ENCODE results near the gene UBR3. TPM values are rescaled to one million over a fixed set of nuclear protein-coding genes. Genes with fewer than 3 reads are reported as not detected.
"Not testable (repeated sequence)": the region's sequence is repeated elsewhere in the genome, so short reads cannot be mapped to it uniquely, and the experiment has no call there.

The UBR3 gene
- total RNA-seq, 1 experiment from 2014 or later = 25.0 TPM

- Histone ChIP-seq H3K4me1 (replicated peaks) (no peaks in the 10 kb centered on the region), H3K27me3 (replicated peaks) (no peaks in the 10 kb centered on the region), H3K36me3 (peaks cover 10% of the 10 kb centered on the region), H3K9me3 (replicated peaks) (no peaks in the 10 kb centered on the region), H3K27ac (no peak overlapping the region), H3K4me3 (no peak overlapping the region)
- no peak for DNase-seq (ENCODE audit: low read depth in 1 of 2, low spot score in 2 of 2)
These were observed 83.0 kb downstream of the UBR3 start for GRCh38 chr2:169910109-169910799.

- Histone ChIP-seq H3K27ac (no peak overlapping the region), H3K4me3 (no peak overlapping the region), H3K36me3 (peaks cover 14% of the 10 kb centered on the region), H3K27me3 (replicated peaks) (no peaks in the 10 kb centered on the region), H3K9me3 (replicated peaks) (no peaks in the 10 kb centered on the region), H3K4me1 (replicated peaks) (no peaks in the 10 kb centered on the region)
- no peak for DNase-seq (ENCODE audit: low read depth in 1 of 2, low spot score in 2 of 2)
These were observed 83.9 kb downstream of the UBR3 start for GRCh38 chr2:169911119-169911518.

GRCh38 chr2:169916623-169917022 is 89.4 kb downstream of the UBR3 start:
- peaks cover 28% of the 10 kb centered on the region for H3K36me3 ChIP-seq
- H3K4me3 ChIP-seq = no peak overlapping the region
- no peaks in the 10 kb centered on the region for H3K9me3 ChIP-seq (replicated peaks)
- no peak overlapping the region for H3K27ac ChIP-seq
- no peaks in the 10 kb centered on the region; the same call in 1 of the 2 replicates for H3K27me3 ChIP-seq (replicated peaks)
- H3K4me1 ChIP-seq (replicated peaks) = no peaks in the 10 kb centered on the region
- DNase-seq (ENCODE audit: low read depth in 1 of 2, low spot score in 2 of 2) = no peak

GRCh38 chr2:169923977-169924376 is 96.7 kb downstream of the UBR3 start:
- H3K27ac ChIP-seq = no peak overlapping the region
- no peak overlapping the region for H3K4me3 ChIP-seq
- DNase-seq (ENCODE audit: low read depth in 1 of 2, low spot score in 2 of 2) = no peak
- H3K36me3 ChIP-seq = peaks cover 34% of the 10 kb centered on the region
- no peaks in the 10 kb centered on the region for H3K9me3 ChIP-seq (replicated peaks)
- no peaks in the 10 kb centered on the region for H3K27me3 ChIP-seq (replicated peaks)
- H3K4me1 ChIP-seq (replicated peaks) = no peaks in the 10 kb centered on the region

- H3K36me3 ChIP-seq = peaks cover 38% of the 10 kb centered on the region
- H3K27me3 ChIP-seq (replicated peaks) = no peaks in the 10 kb centered on the region
- H3K4me3 ChIP-seq = no peak overlapping the region
- H3K9me3 ChIP-seq (replicated peaks) = no peaks in the 10 kb centered on the region
- no peak for DNase-seq (ENCODE audit: low read depth in 1 of 2, low spot score in 2 of 2)
- H3K4me1 ChIP-seq (replicated peaks) = no peaks in the 10 kb centered on the region
- no peak overlapping the region for H3K27ac ChIP-seq
These were observed 98.7 kb downstream of the UBR3 start for GRCh38 chr2:169925968-169926367.

- DNase-seq (ENCODE audit: low read depth in 1 of 2, low spot score in 2 of 2) = peak in 1 of 2 experiments; percentile 37
- H3K27ac ChIP-seq = no peak overlapping the region
- H3K36me3 ChIP-seq = peaks cover 33% of the 10 kb centered on the region
- H3K4me3 ChIP-seq = no peak overlapping the region
- no peaks in the 10 kb centered on the region for H3K9me3 ChIP-seq (replicated peaks)
- H3K27me3 ChIP-seq (replicated peaks) = no peaks in the 10 kb centered on the region
- H3K4me1 ChIP-seq (replicated peaks) = no peaks in the 10 kb centered on the region
These were observed 101.2 kb downstream of the UBR3 start for GRCh38 chr2:169928463-169928864.

GRCh38 chr2:169933124-169933711 is 106.0 kb downstream of the UBR3 start:
- DNase-seq (ENCODE audit: low read depth in 1 of 2, low spot score in 2 of 2) = no peak

GRCh38 chr2:169936652-169937051 is 109.4 kb downstream of the UBR3 start:
- not testable (repeated sequence) for H3K27ac ChIP-seq; H3K27me3 ChIP-seq (replicated peaks)
- peaks cover 10% of the 10 kb centered on the region; the same call in 1 of the 2 replicates for H3K36me3 ChIP-seq

More at GRCh38 chr2:169933124-169933711, 106.0 kb downstream of the UBR3 start:
- H3K27me3 ChIP-seq (replicated peaks) = no peaks in the 10 kb centered on the region
- no peak overlapping the region for H3K4me3 ChIP-seq
- peaks cover 17% of the 10 kb centered on the region for H3K36me3 ChIP-seq
- H3K9me3 ChIP-seq (replicated peaks) = no peaks in the 10 kb centered on the region
- H3K4me1 ChIP-seq (replicated peaks) = no peaks in the 10 kb centered on the region
- no peak overlapping the region for H3K27ac ChIP-seq

GRCh38 chr2:169945515-169945914 is 118.3 kb downstream of the UBR3 start:
- H3K4me3 ChIP-seq = no peak overlapping the region
- no peaks in the 10 kb centered on the region for H3K9me3 ChIP-seq (replicated peaks)
- no peak overlapping the region for H3K27ac ChIP-seq
- H3K4me1 ChIP-seq (replicated peaks) = no peaks in the 10 kb centered on the region
- H3K27me3 ChIP-seq (replicated peaks) = no peaks in the 10 kb centered on the region
- H3K36me3 ChIP-seq = peaks cover 27% of the 10 kb centered on the region
- DNase-seq (ENCODE audit: low read depth in 1 of 2, low spot score in 2 of 2) = no peak

More at GRCh38 chr2:169936652-169937051, 109.4 kb downstream of the UBR3 start:
- H3K4me3 ChIP-seq; H3K9me3 ChIP-seq (replicated peaks); H3K4me1 ChIP-seq (replicated peaks); DNase-seq (ENCODE audit: low read depth in 1 of 2, low spot score in 2 of 2): not testable (repeated sequence)

GRCh38 chr2:169946092-169946491 is 118.8 kb downstream of the UBR3 start:
- Histone ChIP-seq H3K27ac (no peak overlapping the region), H3K4me1 (replicated peaks) (no peaks in the 10 kb centered on the region), H3K27me3 (replicated peaks) (no peaks in the 10 kb centered on the region), H3K36me3 (peaks cover 23% of the 10 kb centered on the region), H3K9me3 (replicated peaks) (no peaks in the 10 kb centered on the region), H3K4me3 (no peak overlapping the region)
- no peak for DNase-seq (ENCODE audit: low read depth in 1 of 2, low spot score in 2 of 2)

- H3K4me3 ChIP-seq = no peak overlapping the region
These were observed 119.3 kb downstream of the UBR3 start for GRCh38 chr2:169946546-169946945.

GRCh38 chr2:169955940-169956339 is 128.7 kb downstream of the UBR3 start:
- Histone ChIP-seq H3K27ac (no peak overlapping the region), H3K36me3 (peaks cover 21% of the 10 kb centered on the region), H3K9me3 (replicated peaks) (no peaks in the 10 kb centered on the region), H3K27me3 (replicated peaks) (no peaks in the 10 kb centered on the region), H3K4me3 (no peak overlapping the region), H3K4me1 (replicated peaks) (no peaks in the 10 kb centered on the region)
- no peak for DNase-seq (ENCODE audit: low read depth in 1 of 2, low spot score in 2 of 2)

More at GRCh38 chr2:169946546-169946945, 119.3 kb downstream of the UBR3 start:
- no peaks in the 10 kb centered on the region for H3K9me3 ChIP-seq (replicated peaks)
- DNase-seq (ENCODE audit: low read depth in 1 of 2, low spot score in 2 of 2) = no peak
- no peak overlapping the region for H3K27ac ChIP-seq
- no peaks in the 10 kb centered on the region for H3K27me3 ChIP-seq (replicated peaks)
- no peaks in the 10 kb centered on the region for H3K4me1 ChIP-seq (replicated peaks)
- peaks cover 21% of the 10 kb centered on the region for H3K36me3 ChIP-seq

- not testable (repeated sequence) for H3K4me1 ChIP-seq (replicated peaks); H3K9me3 ChIP-seq (replicated peaks); DNase-seq (ENCODE audit: low read depth in 1 of 2, low spot score in 2 of 2); H3K27me3 ChIP-seq (replicated peaks); H3K4me3 ChIP-seq; H3K27ac ChIP-seq
- peaks cover 21% of the 10 kb centered on the region for H3K36me3 ChIP-seq
These were observed 130.0 kb downstream of the UBR3 start for GRCh38 chr2:169957219-169957618.

- no peak for DNase-seq (ENCODE audit: low read depth in 1 of 2, low spot score in 2 of 2)
- H3K4me3 ChIP-seq = no peak overlapping the region
- H3K27me3 ChIP-seq (replicated peaks) = no peaks in the 10 kb centered on the region
- H3K27ac ChIP-seq = no peak overlapping the region
- H3K4me1 ChIP-seq (replicated peaks) = no peaks in the 10 kb centered on the region
- no peaks in the 10 kb centered on the region for H3K9me3 ChIP-seq (replicated peaks)
- H3K36me3 ChIP-seq = peaks cover 35% of the 10 kb centered on the region
These were observed 134.7 kb downstream of the UBR3 start for GRCh38 chr2:169961911-169962310.
